NCI-H1436 (cell line): ENCODE measurements around the gene POLN.

Experiments used
- DNase-seq: peaks from one replicate; lab custom pipeline; 2025; lab: John Stamatoyannopoulos, UW

POLN gene

DNA sequence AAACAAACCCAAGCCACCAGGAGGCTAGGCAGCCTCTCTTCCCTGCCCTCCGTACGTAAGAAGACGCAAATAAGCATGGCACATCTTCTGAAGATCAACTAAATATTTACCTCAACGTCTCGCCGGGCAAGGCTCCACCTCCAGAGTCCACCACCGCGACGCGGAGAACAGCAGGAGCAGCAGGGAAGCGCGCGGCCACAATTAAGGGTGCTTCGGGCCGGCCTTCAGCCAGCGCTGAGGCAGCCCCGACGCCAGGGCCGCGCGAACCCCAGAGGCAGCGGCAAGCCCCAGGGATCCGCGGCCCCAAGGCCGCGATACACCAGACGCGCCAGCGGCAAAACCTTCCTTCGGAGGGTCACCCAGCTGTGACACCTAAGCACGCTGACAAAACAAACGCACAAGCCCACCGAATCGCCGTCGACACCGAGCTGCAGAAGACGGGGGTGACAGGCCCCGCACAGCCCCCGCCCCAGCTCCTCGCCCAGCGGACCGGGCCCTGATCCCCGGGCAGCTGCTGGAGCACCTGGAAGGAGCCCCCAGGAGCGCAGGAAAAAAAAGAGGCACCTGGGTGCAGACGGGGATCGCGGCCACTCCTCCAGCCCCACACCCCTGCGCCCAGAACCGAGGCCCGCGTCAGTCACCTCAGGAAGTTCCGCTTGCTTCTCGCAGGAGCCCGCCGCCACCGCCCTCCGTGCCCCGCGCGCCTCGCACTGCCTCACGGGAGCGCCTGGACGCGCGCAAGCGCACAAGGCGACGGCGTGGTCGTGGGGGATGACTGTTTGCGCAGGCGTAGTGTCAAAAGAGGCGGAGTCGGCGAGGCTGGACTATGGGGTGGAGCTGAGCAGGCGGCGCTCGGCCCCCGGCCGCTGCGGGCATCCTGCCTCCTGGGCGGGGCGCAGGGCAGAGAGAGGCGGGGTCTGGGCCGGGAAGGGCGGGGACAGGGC is at the start of gene POLN, which contains the start of gene HAUS3:
Gene POLN, minus strand, starts transcription at position 712 of the 944 bp plus-strand sequence. CDS start 12,890 bp downstream, outside the sequence.
Gene HAUS3, minus strand, starts transcription at position 712 of the 944 bp plus-strand sequence. CDS start 1,175 bp downstream, outside the sequence.
- DNase-seq, result peak; percentile 83

DNA sequence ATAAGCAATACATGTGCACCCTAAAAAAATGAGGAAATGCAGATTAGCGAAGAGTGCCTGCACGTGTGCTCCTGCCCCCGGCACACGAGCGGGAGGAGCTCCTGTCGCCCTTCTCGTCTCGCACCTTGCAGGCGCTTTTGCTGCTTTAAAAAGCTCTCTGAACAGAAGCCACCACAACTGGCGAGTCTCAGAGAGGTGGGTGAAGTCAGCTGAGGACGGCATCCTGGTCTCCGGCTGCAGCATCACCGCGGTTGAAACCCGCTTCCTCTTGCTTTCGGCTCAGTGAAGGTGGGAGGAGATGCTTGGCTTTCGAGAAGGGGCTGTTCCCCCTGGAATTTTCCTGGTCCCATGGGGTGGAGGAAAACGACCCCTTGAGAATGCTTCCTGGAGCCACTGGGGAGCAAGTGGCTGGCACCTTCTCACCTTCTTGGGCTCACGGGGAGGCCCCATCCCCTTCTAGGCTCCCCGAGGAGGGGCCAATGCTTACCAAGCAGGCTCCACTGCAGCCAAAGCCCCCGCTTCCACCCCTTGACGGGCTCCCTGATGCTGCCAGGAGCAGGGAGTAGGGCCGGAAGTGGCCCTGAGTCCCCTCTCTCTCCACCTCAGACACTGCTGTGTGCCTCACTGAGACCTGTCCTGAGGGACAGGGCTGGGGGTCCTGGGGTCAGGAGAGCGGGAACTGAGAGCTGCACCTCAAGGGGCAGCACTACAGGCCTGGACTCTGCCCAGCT is 49.2 kb upstream of the POLN start:
- no peak for DNase-seq

DNA sequence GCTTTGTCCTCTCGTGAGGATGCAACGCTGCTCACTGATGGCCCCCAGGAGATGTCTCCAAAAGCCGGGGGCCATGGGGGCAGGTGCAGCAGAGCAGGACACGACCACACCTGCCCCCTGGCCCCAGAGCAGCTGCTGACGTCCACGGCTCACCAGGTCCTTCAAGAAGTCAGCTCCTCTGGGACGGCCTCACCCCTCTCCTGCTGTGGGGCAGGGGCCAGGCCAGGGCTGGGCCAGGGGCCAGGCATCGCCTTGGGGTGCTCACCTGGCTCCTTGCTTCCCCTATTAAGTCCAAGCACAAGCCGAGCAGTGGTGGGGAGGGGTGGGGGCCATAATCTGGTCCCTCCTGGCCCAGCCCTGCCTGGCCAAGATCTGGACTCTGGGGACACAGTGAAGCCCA is 48.6 kb upstream of the POLN start:
- no peak for DNase-seq

DNA sequence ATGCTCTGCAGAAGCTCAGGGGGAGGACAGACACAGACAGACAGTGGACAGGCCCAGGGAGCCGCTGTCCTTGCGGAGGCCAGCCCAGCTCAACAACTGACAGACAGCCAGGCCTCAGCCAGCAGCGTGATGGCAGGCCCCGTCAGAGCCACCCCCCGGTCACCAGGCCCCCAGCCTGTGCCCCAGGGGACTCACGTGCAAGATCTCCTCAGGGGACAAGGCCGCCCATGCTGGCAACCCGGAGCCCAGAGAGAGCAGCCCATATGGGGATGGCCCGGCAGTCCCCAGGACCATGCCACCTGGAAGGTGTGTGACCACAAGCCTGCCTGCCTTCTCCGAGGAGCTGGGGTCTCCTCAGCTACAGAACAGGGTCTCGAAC is 48.0 kb upstream of the POLN start:
- no peak for DNase-seq

DNA sequence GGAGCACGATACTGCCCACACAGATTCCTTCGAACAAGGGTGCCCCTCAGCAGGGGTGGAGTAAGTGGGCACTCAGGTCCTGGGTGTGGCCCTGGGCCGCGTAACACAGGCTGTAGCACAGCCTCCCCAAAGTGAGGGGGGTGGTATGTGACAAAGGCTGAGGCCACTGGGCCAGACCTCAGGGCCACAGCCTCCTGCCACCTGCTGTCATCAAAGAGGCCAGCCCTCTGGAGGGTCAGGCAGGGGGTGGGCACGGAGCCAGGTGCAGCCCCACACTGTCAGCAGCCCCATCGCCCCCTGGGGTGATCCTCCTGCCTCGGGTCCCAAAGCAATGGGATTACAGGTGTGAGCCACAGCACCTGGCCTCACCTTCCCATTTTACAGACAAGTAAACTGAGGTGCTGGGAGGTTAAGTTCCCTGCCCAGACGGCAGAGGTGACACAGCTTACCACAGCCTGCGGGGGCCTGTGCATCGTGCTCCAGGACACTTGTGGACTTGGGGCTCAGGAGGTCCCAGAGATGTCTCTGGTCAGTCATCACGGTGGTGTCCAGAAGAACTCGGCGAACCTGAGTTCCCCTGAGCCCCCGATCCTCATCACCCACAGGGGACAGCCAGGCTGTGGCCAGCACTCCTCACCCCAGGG is 47.5 kb upstream of the POLN start:
- no peak for DNase-seq

DNA sequence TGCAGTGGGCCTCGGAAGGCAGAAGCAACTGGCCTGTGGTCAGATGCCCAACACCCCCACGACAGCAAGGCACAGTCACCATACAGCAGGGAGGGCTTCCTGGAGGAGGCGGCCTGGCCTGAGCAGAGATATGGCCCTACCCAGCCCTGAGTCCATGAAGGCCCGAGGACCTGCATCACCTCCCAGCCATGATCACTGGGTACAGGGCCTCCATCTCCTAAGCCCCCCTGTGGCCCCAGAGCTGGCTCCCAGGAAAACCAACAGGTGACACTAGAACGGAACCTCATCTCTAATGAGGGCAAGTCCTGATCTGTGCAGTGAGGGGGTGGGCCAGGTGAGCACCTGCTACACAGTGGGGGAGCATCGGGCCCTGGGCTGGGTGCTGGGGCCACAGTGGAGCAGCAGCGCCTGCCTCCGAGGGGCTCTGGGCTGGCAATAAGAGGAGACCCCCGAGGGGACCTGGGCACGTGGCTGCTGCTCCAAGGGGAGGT is 46.2 kb upstream of the POLN start:
- no peak for DNase-seq

DNA sequence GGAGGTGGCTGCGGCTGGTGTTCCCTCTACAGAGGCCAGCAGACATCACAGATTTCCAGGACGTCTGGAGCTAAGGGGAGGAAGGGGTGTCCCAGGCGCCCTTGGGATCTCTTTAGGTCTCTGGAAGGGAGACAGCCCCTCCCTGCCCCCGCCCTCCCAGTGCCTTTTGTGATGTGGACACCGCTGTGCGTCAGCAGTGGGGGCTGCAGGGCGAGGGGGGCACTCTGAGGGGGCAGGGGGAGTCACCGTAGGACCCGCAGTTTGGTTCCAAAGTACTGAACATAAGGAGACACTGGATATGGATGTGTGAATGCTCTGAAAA is 45.6 kb upstream of the POLN start:
- no peak for DNase-seq

DNA sequence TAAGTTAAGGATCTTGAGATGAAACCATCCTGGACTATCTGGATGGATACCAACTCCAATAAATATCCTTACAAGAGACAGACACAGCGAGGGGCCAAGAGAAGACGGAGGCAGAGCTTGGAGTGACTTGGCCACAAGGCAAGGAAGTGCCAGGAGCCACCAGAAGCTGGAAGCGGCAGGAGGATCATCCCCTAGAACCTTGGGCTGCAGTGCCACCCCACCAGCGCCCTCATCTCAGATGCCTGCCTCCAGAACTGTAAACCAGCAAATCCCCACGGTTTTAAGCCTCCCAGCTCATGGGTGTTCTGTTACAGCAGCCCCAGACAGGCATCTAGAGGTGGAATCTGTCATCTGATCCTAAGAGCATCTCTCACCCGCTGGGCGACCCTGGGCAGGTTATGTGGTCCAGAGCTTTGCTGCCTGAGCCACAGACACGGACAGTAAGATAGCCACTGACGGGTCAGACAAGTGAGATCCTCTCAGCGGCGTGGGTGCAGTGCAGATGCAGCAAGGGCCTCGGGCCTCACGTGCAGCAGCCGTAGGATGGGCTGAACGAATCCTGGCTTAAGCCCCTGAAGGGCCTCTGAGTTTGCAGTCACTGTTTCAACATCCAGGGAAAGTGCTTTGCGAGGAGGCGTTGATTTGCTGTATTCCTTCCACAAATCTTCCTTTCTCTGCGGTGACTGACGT is 45.1 kb upstream of the POLN start:
- no peak for DNase-seq

DNA sequence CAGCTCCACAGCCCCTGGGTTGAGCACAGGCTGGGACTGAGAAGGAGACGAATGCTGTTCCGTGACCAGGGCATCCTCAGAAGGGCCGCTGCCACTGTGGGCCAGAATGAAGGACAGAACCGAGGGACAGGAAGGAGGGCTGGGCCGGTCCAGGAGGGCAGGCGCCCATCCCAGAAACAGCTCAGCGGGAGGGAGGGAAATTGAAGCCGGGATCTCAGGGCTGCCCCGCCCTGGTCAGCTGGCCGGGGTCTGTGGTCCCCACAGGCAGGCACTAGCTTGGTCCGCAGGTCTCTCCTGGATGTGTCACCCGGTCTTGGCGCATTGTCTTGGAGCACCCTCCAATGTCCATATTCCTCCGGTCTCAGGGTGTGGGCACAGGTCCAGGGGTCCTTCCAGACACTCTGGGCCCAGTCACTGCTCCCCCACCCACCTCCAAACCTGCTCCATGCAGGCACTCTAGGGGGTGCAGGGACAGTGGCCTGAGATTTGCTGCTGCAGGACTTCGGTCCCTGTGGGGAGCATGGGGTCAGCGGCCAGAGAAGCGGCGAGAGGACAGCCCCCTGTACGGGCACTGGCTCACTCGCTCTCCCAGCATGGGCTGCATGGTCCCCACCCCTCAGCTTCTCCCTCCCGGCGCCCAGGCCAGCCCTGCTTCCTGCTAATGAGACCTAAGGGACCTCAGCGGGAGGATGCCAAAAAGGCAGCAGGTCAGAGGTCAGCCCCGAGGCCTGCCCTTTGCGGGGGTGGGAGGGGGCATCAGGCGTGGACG is 43.9 kb upstream of the POLN start:
- DNase-seq, result no peak

DNA sequence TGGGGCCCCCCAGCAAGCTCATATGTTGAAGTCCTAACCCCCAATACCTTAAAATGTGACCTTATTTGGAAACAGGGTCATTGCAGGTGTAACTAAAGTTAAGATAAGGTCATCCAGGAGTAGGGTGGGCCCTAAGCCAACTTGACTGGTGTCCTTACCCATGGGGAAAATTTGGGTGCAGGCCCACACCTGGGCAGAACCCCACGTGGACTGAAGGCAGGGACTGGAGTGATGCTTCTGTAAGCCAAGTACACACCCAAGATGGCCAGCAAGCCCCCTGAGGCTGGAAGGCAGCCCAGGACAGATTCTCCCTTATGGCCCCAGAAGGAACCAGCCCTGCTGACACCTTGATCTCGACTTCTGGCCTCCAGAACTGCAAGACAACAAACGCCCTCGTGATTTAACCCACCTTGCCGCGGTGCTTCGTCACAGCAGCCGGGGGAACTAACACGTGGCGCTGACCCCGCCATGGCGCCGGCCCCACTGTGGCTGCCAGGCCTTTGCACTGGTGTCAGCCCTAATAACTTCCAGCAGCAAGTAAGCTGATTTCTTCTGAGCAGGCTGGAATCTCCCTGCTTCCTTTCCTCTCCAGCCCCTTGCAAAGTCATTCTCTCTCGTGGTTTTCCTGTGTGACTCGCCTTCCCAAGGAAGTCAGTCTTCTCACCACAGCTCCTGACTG is 43.2 kb upstream of the POLN start:
- no peak for DNase-seq

DNA sequence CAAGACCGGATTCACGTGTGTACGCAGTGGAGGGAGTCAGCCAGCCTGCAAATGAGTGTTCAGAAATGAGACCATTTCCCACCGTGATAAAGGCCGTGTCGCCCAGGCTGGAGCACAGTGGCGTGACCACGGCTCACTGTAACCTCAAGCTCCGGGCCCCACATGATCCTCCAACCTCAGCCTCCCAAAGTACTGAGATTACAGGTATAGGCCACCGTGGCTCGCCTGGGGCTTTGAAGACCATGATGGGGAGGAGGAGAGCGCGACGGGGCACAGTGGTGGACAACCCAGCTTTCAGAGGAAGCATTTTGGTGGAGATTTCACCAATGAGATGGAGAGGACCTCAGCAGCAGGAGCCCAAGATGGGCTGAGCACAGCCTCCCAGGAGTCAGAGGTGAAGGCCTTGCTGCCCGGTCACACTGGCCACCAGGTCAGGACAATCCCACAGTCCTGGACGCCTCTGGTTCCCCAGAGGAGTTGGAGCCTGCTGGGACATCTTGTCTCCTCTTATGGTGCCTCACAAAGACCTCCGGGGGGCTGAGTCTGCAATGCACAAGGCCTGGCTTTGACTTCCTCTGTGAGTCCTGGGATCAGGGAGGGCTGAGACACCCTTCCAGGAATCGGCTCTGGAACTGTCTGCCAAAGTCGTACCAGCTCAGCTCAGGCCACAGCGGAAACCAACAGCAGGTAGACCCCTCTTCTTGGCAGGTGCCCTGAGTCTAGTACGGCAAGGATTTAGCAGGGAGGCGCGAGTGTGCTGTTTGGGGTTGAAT is 42.4 kb upstream of the POLN start:
- no peak for DNase-seq

DNA sequence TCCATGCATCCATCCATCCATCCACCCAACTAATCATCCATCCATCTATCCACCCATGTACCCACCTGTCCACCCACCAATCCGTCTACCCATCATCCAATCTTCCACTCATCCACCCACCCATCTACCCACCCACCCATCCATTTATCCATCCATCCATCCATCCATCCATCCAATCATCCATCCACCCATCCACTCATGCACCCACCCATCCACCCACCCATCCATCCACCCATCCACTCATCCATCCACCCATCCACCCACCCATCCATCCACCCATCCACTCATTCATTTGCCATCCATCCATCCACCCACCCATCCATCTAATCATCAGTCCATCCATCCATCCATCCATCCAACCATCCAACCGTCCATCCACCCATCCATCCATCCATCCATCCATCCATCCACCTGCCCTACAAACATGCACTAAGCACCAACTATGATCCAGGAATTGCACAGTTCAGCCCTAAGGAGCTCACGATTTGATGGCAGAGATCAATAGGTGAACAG is 41.3 kb upstream of the POLN start:
- no peak for DNase-seq

DNA sequence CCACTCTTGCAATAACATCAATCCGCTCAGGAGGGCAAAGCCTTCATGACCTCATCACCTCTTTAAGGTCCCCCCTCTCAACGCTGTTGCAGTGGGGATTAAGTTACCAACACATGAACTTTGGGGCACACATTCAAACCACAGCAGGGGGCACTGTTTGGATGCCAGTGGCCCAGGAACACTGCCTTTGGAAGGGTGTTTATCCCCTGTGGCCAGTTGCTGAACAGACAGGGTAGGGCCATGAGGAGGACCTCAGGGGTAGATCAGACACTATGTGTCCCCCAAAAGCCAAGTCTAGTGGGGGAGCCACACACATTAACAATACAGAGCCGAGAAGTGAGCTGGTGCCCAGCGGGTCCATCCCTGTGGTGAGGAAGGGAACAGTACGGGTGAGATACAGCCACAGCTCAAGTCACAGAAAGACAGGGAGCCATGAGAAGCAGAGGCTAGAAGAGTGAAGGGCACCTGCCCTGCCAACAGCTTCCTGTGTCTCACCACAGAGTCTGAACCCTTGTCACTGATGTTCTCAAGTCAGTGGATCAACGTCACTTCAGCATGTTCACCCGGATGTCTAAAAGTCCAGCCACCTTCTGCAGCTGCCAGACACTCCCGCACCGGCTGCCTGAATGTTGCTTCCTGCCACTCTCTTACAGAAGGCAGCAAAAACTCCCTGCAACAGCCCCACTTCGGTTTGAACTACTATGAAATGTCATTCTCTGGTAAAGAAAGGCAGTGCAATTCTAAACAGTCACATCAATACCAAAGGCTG is 39.8 kb upstream of the POLN start:
- DNase-seq, result no peak

DNA sequence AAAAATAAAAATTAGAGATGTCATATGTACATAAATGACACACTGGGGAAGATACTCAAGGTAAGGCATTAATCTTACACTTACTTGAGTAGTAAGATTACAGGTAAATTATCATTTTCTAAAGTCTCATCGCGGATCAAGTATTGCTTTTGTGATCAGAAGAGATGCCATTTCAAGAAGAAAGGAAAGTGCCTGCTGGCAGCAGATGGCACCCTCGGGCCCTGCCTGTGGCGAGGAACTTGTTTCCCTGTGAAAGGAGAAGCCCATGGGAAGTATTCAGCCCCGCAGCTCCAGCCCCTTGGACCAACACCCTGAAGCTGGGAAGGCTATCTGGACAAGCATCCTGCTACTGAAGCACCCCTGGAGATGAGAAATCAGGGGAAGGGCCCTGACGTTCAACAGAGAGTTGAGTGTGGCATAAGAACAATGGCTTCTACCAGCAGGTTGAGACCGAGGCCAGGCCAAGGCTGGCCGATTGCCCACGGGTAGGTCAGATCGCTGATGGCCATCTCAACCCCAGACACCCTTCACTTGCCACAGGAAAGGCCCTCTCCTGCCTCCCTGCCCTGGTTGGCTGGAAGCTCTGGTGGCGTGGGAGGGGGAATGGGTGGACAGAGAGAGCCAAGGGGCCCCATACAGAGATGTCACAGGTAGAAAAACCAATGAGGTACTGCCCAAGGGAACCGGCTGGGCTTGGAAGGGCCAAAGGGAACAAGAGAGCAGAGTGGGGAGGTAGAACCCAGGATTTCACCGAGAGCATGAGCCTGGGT is 38.8 kb upstream of the POLN start:
- no peak for DNase-seq

DNA sequence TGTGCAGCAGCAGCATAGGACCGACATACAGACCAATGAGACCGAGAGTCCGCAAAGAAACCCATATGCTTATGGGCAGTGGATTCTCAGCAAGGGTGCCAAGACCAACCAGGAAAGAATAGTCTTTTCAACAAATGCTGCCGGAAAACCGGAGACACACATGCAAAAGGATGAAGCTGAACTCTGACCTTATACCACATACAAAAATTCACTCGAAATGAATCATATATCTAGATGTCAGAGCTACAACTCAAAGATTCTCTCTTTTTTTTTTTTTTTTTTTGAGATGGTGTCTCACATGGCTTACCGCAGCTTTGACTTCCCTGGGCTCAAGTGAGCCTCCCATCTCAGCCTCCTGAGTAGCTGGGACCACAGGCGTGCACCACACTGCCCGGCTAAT is 36.0 kb upstream of the POLN start:
- DNase-seq, result no peak

DNA sequence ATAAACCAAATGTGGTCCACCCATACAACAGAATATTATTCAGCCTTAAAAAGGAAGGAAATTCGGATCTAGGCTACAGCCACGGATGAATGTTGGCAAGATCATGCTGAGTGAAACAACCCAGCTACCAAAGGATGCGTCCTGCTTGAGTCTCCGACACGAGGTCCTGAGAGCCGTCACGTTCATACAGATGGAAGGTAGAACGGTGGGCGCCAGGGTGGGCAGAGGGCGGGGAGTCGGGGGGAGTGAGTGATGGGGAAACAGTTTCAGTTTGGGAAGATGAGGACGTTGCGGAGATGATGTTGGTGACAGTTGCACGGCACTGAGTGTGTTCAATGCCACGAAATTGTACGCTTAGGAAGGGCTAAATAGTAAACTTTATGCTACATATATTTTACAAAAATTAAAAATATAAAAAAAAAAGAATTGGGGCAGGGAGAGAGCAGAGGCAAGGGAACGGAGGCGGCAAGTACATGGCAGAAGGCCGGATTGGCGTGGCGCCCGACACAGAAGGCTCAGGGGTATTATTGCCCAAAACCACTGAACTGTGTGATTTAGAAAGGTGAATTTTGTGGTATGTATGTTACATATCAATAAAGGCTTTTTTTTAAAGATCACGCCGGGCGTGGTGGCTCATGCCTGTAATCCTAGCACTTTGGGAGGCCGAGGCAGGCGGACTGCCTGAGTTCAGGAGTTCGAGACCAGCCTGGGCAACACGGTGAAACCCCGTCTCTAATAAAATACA is 34.8 kb upstream of the POLN start:
- no peak for DNase-seq

DNA sequence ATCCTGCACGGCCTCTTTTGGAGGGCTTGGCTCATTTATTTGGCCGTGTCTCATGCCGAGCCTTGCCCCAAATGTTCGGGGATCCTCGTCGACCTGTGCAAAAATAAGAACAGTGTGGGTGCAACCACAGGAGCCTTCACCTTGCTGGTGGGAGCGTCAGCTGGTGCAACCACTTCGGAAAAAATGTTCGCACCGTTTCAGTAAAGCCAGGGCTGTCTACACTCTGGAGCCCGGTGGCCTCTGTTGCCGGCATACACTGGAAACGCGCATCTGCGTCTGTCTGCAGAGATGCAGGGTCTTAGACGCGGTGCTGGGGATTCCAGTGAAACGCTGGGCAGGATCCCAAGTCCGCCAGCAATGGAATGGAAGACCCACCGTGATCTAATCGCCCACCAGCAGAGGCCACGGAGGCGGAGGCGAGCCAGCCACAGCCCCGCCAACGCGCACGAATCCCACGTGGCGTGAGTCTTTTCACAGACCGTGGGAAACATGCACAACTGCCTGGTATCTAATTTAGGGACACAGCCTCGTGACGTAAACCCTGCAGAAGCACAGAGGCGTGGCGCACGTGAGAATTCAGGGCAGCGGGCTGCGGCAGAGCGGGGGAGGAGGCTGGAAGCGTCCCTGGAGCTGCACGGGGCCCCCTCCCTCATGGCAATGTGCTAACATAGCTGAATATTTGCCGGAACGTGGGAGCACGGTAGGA is 33.8 kb upstream of the POLN start:
- DNase-seq, result no peak
